ENCODE data around the gene SUGP1.
"Not testable (repeated sequence)": the region's sequence is repeated elsewhere in the genome, so short reads cannot be mapped to it uniquely, and the experiment has no call there.

Gene SUGP1

DNA sequence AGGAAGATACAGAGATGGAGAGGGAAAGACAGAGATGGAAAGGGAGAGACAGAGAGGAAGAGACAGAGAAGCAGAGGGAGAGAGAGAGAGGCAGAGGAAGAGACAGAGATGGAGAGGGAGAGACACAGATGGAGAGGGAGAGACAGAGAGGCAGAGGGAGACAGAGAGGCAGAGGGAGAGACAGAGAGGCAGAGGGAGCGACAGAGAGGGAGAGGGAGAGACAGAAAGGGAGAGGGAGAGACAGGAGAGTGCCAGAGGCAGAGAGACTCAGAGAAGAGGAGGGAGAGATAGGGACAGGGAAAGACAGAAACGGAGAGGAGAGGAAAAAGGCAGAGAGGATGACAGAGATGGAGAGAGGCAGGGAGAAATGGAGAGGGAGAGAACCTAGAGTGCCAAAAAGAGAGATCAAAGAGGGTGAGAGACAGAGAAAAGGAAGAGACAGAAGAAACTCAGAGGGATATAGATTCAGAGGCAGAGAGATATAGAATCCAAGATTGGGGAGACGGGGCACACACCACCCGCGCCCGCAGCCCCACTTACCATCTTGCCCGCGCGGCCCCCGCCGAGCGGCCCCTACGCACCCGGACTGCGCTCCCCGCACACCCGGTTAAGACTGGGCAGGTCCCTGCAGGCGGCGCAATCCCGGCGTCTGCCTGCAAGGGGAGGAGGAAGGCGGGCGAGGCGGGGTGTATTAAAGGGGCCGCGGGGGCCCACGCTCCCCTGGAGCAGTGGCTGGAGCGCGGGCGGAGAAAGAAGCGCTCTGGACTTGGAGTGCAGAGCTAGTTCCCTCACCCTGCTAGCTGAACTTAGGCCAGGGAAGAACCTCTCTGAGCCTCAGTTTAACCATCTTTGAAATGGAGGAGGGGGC lies 57.9 kb downstream of the SUGP1 start:
- peak in 1 of 2 donors; percentile 20 for DNase-seq

DNA sequence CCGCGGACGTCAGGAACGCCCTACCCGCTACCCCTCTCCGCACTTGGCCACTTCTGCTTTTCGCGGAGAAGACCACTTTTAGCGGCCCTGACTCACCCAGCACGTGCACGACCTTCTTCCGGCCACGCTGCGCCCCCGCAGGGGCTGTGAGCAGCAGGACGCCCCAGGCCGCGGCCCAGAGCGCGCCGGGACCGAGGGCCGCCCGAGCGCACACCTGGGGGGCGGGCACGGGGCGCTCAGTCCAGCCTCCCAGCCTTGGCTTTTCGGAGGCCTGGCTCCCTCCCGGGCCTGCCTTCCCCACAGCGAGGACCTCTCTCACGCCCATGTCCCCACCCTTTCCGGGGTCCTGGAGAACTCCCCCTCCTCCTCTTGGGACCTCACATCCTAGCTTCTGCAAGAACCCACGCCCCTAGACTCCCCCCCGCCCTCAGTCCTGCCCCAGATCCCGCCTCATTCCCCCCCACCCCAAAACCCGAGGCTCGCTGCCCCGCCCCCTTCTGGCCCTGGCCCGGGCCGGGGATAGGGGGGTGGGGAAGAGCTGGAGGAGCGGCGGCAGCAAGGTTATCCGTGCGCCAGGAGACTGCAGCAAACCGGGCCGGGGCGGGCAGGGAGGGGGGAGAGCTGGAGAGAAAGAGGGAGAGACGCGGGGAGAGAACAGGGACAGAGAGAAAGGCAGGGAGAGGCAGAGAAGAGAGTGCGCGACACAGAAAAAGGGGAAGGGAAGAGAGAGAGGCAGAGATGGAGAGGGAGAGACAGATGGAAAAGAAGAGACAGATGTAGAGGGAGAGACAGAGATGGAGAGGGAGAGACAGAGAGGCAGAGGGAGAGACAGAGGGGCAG lies 58.7 kb downstream of the SUGP1 start:
- peak; percentile 26 to 30 for DNase-seq

DNA sequence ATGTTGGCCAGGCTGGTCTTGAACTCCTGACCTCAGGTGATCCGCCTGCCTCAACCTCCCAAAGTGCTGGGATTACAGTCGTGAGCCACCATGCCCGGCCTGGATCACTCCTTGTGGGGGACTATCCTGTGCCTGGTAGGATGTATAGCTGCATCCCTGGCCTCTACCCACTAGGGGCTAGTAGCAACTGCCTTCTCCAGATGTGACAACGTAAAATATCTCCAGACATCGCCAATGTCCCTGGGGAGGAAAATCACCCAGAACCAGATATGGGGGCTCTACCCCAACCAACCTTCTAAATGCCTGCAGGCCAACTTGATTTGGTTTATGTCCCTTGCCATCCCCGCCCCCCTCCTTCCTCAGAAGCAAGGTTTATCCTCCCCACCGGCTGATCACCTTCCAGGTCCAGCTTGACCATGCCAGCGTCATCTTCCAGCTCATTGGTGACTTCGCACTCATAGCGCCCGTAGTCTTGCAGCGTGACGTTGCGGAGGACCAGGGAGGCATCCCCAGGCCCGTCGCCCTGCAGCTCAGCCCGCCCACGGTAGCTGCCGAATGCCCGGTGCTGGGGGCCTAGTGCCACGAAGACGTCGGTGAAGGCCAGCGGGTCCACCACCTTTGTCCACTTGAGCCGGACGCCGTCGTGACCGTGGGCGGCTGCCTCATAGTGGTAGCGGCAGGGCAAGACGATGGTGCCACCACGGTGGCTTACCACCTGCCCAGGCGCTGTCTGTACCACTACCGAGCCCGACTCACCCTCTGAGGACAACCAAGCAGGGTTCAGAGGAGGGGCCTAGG lies 59.7 kb downstream of the SUGP1 start:
- DNase-seq: no peak

DNA sequence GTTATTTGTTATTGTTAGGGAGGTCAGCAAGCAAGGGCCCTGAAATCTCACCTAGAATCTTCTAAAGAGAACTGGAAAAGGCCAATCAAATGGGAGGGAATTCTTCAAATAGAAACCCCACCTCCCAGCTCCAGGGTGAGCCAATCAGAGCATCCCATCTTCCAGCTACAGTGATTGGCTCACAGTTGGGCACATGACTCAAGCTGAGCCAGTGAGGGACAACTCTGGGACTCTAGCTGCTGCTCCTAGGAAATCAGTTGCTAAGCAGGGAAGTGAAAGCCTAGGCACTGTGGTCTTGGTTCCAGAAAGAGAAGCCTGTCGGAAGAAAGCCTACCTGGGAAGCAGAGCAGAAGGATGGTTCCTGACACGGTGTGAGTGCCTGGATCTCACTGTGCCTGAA lies 60.6 kb downstream of the SUGP1 start:
- peak; percentile 60 to 72 for DNase-seq

DNA sequence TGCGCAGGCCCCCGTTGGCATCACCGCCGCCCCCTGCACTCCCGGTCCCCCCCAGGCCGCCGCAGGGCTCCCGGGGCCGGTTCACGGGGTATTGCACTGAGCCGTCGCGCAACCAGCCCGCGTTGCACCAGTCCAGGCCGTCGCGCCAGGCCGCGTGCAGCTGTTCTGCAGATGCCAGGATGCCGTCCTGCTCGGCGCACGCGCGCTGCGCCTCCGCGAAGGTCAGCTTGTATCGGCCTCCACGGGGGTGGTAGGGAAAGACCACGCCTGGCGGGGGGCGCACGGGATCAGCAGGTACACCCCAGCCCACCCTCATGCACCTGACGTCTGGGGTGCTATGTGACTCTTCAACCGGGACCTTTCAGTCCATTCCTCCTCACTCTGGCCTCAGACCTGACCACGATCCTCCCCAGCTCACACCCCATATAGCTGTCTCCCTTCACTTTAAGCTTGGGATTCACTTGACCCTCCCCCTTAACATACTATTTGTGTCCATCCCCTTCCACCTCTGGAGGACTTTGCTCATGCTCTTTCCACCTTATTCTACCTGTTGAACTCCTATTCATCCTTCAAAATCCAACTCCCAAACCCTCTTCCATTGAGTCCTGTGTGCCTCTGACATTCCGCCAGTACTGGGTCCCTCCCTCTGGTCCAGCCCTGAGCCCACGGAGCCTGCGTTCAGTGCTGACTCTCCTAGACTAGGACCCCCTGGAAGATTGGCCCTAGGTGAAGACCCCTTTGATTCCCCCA lies 61.5 kb downstream of the SUGP1 start:
- no peak for DNase-seq

DNA sequence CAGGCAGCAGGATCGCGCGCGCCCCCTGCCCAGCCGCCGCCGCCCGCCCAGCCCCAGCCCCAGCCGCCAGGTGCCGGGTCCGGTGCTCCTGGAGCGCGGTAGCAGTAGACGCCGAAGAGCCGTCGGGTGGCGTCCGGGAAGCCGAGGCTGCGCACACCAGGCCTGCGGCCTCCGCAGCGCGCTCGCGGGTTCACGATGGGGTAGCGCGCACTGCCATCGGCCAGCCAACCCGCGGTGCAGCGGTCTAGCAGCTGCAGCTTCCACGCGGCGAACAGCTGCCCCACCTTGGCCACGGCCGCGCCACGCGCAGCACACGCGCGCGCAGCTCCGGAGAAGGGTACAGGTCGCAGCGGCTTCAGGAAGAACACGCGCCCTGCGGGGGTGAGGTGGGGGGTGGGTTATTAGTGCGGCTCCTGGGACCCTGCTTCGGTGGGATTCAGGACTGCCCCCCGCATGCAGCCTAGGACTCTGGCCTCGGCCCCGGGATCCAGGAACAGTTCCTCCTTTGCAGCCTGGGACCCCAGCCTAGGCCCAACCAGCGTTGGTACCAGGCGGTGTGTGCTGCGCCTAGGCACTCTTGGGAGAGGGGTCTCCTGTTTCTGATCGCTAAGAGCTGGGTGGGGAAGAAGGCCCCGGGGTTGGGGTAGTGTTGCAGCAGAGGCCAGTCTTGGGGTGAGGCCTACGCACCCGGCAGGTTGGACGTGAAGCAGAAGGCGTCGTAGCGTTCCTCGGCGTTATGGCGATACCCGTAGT lies 62.3 kb downstream of the SUGP1 start:
- DNase-seq: no peak

DNA sequence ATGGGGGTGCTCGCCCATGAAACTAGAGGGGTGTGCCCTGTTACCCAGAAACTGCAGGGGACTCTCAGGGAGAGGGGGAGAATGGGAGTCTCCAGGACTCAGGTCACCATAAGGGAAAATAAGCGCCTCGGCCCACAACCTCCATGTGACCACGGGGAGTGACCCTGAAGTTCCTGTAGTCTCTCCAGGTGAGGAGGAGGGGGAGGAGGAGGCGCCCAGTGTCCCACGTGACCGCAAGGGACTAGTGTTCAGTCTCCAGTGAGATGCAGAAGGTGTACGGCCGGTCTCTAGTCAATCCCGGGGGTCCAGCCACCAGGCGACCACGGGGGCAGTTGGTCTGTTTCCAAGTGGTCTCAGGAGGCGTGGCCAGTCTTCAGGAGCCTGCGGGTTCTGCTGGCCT lies 63.2 kb downstream of the SUGP1 start:
- no peak for DNase-seq

DNA sequence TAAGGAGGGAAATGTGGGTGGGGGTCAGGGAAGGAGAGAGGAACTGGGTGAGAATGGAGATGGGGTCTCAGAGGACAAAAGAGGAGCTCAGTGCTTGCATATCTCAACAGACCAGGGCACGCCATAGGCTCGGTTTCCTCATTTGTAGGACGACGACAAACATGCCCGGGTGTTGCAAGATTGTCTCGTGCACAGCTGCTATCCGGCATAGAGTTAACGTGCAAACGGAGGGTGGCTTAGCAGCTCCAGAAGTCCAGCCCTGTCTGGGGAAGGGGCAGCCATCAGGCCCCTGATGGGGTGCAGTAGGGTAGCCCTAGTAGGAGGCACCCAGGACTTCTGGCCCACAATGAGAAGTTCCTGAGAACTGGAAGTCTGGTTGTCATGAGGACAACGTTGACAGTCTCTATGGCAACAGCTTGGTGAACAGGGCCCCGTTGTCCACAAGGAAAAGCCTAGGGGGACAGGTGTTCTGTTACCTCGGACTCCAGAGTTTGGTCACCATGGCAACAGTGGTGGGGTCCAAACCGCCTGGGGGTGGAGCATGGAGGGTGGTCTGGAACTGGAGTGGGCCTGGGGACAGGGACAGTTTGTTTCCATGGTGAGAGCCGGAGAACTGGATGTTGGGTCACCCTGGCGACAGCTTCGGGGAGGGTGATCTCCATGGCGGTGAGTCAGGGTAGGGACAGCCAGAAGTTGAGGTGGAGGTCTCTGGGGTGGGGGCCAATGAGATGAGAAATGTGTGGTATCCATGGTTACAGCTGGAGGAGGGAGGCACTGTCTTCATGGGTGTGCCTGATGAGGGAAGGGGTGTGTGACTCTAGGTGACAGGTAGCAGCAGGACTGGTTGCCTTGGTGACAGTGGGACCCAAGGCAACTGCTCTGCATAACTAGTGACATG lies 64.0 kb downstream of the SUGP1 start:
- peak; percentile 29 to 62 for DNase-seq

DNA sequence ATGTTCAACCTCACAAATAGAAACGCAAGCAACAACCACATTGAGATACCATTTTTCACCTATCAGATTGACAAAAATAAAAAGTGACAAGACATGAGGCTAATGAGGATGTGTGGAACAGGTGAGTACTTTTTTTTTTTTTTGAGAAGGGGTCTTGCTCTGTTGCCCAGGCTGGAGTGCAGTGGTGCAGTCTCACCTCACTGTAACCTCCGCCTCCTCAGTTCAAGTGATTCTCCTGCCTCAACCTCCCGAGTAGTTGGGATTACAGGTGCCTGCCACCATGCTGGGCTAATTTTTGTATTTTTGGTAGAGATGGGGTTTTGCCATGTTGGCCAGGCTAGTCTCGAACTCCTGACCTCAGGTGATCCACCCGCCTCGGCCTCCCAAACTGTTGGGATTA lies 66.9 kb downstream of the SUGP1 start:
- DNase-seq: not testable (repeated sequence)

DNA sequence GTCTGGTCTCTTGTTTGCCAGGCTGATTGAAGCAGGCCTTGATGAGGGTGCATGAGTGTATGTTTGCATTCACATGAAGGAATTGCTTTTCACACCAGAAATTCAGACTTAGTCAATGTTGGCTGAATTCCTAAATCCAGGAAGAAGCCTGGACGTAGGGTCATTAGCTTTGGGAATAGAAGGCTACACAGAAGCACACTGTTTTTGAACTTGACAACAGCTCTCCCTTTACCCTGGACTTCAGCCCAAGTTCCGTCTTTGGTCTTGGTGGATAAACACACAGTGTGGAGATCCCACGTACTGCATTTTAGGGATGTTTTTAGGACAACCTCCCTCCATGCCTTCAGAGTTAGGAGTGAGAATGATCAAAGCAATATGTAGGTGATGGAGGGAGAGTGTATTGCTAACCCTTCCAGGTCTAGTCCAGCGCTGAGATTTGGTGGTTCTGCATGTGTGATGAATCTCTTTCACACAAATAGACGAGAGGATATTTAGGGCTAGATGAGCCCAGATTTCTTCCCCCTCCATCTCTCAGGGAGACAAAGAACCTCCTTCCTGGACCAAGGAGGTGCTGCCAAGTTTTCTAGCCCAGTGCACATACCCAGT lies 70.0 kb downstream of the SUGP1 start:
- DNase-seq: no peak

DNA sequence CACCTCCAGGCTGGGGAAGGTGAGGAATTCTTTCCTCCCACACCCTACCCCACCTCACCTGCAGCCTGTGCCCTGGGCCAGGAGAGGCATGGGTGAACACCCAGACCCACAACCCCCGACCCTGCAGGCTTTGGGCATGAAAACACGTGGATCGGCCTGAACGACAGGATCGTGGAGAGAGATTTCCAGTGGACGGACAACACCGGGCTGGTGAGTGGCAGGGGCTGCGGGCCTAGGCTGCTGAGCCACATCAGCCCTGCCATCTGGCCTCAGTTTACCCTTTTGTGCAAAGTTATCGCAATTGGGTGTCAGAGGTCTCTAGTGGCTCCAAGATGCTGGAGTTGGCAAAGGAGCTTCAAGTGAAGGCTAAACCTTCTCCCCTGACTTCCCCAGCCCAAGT lies 79.8 kb downstream of the SUGP1 start:
- no peak for DNase-seq

DNA sequence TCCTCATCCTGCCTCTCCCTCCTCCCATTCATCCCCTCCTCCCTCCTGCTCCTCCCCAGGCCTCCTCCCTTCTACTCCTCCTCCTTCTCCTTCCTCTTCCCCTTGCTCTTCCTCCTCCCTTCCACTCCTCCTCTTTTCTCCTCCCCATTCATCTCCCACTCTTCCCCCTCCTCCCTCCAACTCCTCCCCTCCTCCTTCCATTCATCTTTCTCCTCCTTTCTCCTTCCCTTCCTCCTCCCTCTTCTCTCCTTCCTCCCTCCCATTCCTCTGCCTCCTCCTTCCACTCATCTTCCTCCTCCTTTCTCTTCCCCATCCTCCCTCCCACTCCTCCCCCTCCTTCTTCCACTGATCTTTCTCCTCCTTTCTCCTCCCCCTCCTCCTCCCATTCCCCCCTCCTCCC lies 80.6 kb downstream of the SUGP1 start:
- DNase-seq: no peak

DNA sequence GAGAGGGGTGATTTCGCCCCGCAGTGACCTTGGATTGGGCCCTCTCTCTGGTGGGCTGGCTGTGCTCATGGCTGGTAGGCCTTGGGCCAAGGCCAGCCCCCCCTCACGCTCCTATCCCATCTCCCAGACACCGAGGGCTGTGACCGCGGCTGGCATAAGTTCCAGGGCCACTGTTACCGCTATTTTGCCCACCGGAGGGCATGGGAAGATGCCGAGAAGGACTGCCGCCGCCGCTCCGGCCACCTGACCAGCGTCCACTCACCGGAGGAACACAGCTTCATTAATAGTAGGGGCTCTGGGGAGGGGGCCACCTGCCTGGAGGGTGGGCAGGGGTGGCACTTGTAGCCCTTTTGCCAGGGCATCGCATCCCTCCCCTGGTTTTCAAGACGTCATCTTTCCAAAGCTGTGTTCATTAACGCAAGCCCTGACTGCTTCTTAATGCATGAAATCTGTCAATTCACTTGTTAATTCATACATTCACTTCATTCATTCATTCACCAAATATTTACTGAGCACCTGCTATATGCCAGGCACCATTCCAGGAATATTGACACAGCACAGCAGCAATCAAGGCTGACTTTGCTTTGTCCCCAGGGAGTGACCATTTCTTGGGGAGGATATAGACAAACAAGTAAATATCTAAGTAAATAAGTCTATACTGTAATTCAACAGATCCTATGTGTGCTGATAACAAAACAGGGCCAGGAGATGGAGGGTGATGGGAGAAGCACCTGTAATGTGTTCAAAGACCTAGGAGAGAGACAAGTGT lies 82.0 kb downstream of the SUGP1 start:
- DNase-seq: no peak

DNA sequence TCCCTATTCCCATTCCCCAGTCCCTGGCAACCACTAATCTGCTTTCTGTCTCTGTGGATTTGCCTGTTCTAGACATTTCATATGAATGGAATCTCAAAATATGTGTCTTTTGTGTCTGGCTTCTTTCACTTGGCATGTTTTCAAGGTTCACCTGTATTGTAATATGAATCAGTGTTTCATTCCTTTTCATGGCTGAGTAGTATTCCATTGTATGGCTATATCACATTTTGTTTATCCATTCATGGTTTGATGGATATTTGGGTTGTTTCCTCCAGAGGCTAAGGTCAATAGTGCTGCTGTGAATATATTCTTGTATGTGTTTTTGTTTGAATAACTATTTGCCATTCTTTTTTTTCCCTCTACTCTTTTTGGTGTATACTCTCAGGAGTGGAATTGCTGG lies 84.1 kb downstream of the SUGP1 start:
- DNase-seq: no peak

DNA sequence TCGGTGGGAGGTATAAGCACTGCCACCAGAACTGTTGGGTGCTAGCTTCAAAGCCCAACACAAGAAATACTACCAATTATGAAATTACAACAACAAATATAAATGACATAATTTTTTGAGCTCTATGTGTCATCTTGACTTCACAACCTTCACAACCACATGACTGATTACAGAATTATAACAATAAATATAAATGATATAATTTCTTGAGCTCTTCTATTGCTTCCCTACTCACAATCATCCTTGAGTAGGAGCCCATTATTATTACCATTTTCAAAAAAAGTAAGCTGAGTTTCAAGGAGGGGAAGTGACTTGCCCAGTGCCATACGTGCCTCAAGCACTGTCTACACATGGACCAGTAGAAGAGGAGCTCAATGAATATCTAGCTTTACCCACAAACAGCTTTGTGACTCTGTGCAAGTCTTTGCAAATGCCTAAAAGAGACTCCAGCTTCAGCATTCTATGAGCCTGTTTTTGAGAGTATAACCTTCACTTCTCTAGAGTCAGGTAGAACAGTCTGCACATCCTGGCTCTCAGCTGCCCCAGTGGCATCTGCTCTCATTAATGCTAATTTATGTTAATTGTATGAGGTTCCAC lies 86.0 kb downstream of the SUGP1 start:
- DNase-seq: no peak

DNA sequence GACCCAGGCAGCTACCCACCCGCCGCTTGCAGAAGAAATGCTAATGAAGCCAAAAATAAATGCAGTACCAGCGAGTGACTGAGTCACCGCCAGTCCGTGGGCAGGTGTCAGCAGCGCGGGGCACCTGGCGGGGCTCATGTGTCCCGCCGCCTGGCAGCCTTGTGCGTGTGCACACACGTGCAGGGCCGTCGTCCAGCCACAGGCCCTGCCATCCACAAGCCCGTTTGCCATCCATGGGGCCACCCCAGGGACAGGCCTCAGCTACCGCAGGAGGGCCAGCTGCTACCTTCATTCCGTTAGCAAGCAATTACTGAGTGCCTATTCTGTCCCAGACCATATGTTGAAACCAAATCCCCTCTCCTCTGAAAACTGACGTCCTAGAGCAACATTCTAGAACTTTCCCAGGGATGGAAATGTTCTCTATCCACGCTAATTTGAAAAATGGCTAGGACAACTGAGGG lies 88.0 kb downstream of the SUGP1 start:
- no peak for DNase-seq

DNA sequence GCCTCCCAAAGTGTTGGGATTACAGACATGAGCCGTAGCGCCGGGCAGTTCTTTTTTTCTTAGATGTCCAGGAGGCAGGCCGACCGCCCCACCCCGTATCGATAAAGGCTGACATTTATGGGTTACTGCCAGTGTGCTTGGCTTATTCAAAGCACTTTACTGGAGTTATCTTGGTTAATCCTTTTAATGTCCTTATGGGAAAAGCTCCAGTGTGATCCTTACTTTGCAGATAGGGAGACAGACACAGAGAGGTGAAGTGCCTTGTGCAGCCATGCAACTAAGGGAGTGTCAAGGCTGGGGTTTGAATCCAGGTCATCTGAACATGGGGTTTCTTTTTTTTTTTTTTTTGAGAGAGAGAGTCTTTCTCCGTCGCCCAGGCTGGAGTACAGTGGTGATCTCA lies 89.3 kb downstream of the SUGP1 start:
- no peak for DNase-seq

DNA sequence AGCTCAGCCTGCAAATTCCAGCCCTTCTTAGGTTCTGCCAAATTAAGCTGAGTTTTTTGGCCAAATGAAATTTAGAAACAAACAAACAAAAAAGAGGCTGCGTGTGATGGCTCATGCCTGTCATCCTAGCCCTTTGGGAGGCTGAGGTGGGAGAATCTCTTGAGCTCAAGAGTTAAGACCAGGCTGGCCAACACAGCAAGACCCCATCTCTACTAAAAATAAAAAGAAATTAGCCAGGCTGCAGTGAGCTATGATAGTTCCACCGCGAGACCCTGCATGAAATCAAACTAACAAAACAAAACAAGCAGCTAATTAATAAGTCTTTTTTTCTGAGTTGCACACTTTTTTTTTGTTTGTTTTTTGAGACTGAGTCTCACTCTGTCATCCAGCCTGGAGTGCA lies 90.6 kb downstream of the SUGP1 start:
- DNase-seq: no peak

DNA sequence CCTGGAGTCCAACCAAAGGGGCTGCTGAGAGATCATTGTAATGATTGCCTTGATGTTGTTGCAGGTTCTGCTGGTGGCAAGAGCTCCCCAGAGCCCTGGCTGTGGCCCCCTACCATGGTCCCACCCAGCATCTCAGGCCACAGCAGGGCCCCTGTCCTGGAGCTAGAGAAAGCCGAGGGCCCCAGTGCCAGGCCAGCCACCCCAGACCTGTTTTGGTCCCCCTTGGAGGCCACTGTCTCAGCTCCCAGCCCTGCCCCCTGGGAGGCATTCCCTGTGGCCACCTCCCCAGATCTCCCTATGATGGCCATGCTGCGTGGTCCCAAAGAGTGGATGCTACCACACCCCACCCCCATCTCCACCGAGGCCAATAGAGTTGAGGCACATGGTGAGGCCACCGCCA lies 93.1 kb downstream of the SUGP1 start:
- no peak for DNase-seq
